Measurements from ENCODE around the gene SIDT1. TPM values are rescaled to one million over a fixed set of nuclear protein-coding genes. Genes with fewer than 3 reads are reported as not detected.
A peak's percentile ranks its signal among the peaks of the same experiment; 100 is the strongest.

The SIDT1 gene
- 0.17 TPM in 1 of 2 replicates, not detected in the other for total RNA-seq (2014; rRNA removed; shearing (Covaris generic))

GRCh38 chr3:113531826-113532697 lies at the start of gene SIDT1:
Gene SIDT1 (plus strand): TSS chr3:113532555. CDS start chr3:113533022, 467 bp downstream.
- DNase-seq (ENCODE audit: low read depth), result peak; percentile 35

- no peak for DNase-seq (ENCODE audit: low read depth)
Observed at GRCh38 chr3:113485161-113485609, 47.2 kb upstream of the SIDT1 start.

- peak; percentile 41 for DNase-seq (ENCODE audit: low read depth)
Observed at GRCh38 chr3:113495035-113495434, 37.3 kb upstream of the SIDT1 start.

GRCh38 chr3:113496924-113497323 lies 35.4 kb upstream of the SIDT1 start:
- DNase-seq (ENCODE audit: low read depth), result peak; percentile 38

GRCh38 chr3:113498221-113499005 lies 33.9 kb upstream of the SIDT1 start:
- peak; percentile 64 for DNase-seq (ENCODE audit: low read depth)

DNA sequence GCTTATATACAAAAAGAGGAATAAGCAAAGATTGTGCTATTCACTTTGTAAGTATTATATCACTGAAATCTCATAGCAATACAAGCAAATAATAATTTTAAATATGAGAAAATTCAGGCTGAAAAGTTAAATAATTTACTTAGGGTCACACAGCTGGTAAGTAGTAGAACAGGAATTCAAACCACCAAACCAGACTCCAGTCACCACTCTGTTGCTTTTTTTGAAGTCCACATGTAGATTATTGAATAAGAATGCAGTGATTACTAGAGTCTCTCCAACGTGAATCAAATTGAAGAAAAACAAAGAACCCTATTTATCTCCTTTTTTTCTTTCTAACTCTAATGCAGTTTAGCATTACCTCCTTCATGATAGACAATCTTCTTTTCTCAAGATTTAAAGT lies 33.3 kb upstream of the SIDT1 start:
- DNase-seq (ENCODE audit: low read depth), result no peak

GRCh38 chr3:113501597-113501996 lies 30.8 kb upstream of the SIDT1 start:
- no peak for DNase-seq (ENCODE audit: low read depth)

DNA sequence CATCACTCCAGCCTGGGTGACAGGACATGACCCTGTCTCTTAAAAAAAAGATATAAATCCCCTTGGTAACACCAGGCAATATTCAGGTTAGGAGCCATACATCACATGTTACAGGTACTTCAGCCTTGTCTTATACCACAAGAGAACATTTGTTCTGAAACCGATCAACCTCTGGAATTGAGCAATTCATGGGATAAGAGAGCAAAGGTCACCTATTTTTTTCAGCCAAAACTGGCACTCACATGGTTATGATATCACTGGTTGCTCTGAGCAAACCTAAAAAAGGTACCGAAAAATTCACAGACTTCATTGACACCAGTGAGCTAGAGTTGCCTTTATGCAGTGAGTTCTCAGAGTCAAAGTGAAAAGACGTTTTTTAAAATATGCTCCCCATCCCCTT lies 26.5 kb upstream of the SIDT1 start:
- DNase-seq (ENCODE audit: low read depth), result no peak

DNA sequence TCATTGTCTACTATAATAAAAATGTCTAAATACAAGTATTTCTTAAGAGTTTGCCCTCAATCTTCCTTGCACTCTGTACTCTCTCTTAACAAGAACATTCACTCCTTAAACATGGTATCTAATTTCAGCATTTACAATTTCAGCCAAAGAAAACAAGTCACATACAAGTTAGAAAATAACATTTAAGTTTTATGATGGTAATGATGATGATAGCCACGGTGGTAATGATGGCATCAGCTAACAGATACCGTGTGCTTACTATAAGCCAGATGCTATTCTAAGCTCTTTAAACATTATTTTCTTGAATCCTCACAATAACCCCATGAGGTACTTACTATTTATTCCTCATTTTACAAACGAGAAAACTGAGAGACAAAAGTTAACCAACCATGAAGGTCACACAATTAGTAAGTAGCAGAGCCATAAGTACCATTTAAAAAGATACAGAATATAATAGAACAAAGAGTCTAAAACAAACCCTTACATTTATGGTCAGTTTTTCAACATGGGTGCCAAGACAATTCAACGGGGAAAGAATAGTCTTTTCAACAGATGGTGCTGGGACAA lies 24.8 kb upstream of the SIDT1 start:
- DNase-seq (ENCODE audit: low read depth), result no peak

DNA sequence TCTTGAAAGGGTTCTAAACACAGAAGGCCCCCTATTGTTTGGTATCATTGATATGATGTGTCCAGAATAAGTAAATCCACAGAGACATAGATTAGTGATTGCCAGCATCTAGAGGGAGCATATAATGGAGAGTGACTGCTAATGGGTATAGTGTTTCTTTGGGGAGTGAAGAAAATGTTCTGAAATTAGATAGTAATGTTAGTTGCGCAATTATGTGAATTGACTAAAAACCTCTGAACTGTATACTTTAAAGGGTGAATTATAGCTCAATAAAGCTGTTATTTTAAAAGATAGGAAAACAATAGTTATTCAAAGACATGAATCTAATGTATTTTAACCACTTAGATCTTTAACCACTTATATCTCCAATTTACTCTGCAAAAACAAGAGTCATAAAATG lies 23.4 kb upstream of the SIDT1 start:
- no peak for DNase-seq (ENCODE audit: low read depth)

DNA sequence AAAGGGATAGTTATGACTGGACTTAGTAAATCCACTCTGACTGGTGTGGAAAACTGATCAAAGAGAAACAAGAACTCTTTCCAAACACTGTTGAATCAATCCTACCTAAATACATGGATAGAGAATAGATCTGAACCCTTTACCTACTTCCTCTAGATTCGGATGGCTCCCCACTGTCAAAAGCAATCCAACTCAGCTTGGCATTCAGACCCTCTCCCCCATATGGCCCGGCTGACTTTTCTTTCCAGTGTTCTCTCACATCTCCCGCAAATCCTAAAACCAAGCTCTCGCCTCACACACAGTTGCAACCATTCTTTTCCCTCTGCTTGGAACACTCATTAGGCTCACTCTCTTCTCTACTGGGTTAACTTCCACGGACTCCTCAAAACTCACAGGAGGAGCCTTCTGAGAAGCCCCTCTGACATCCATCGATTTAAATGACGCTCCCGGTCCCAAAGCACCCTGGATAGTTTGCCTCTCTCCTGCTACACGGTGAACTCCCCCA lies 18.0 kb upstream of the SIDT1 start:
- peak; percentile 22 for DNase-seq (ENCODE audit: low read depth)

- peak; percentile 49 for DNase-seq (ENCODE audit: low read depth)
Observed at GRCh38 chr3:113516115-113516505, 16.2 kb upstream of the SIDT1 start.

GRCh38 chr3:113521981-113522380 lies 10.4 kb upstream of the SIDT1 start:
- DNase-seq (ENCODE audit: low read depth), result no peak

DNA sequence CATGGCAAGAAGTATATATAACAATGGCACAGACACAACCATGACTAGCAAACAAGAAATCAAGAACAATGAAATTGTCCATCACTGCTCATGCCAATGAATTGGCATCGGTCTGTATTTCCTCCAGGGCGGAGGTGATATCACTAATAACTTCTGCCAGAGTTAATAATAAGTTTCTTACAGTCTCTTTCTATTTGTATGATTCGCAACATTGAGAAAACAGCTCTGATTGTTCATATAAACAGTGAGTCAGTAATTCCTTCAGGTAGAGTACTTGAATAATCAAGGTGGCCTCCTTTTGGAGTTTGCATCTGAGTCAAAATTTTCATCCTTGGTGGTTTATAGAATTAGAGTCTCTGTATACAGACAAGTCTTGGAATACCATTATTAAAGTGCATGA lies 9.1 kb upstream of the SIDT1 start:
- no peak for DNase-seq (ENCODE audit: low read depth)

DNA sequence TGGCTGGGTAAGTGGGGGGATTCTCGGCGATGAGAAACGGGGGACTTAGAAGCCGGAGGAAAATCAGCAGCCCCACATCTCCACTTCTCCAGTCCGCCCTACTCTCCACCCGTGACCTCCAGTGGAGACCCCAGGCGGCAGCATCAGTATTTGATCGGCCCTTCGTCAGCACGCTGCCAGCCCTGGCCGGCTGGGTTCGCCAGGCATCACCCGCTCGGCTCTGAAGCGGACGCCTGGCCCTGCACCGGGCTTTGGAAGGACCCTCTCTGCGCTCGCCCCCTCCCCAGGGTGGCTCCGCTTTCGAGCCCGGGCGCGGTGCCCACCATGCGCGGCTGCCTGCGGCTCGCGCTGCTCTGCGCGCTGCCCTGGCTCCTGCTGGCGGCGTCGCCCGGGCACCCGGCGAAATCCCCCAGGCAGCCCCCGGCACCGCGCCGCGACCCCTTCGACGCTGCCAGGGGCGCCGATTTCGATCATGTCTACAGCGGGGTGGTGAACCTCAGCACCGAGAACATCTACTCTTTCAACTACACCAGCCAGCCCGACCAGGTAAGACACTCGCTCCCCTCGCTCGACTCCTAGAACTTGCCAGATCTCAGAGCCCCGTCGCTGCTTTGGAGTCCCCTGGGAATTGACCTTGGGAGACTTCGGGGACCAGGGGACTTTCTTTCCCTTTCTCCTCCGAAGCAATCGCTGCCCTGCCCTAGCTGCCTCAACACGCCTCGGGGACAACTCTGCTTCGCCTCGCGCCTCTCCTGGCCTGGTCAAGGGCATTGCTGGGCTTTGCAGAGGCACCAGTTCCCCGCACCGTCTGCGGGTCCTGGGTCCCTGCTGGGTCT lies 561 bp downstream of the SIDT1 start:
- no peak for DNase-seq (ENCODE audit: low read depth)

DNA sequence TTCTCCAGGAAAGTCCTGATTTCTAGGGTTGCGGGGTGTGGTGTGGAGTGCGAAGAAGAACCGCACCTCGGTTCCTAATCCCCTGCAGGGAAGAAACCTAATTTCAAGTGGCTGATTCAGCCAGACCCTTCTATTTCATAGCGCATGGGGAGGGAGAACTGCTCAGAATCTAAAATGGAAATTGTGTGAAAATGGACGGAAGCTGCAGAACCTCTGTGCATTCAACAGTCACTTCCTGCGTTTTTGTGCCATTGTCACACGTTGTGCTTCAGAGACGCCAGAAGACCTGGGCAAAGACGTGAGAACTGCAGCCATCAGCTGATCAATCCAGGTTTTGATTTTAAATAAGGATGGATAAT lies 1.2 kb downstream of the SIDT1 start:
- DNase-seq (ENCODE audit: low read depth), result no peak

DNA sequence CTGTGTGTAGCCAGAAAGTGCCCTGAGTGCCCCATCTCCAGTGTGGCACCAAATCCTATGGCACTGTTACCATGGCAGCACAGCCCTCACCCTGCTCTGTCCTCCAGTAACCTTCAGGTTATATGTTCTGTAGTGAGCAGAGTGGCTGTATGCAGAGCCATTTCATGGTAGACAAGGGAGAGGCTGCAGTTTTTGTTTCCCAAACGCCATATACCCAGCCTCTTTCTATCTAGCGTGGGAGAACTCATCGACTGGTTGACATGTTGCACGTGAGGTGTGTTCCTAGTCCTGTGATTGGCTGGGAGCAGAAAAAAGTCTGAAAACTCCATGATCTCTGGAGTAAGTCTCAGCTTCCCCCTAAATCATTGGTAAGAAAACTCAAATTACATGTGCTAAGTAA lies 2.0 kb downstream of the SIDT1 start:
- DNase-seq (ENCODE audit: low read depth), result no peak

GRCh38 chr3:113535898-113536297 lies 3.5 kb downstream of the SIDT1 start:
- DNase-seq (ENCODE audit: low read depth), result no peak

GRCh38 chr3:113536627-113537101 lies 4.3 kb downstream of the SIDT1 start:
- DNase-seq (ENCODE audit: low read depth), result peak; percentile 54

GRCh38 chr3:113537155-113537554 lies 4.8 kb downstream of the SIDT1 start:
- no peak for DNase-seq (ENCODE audit: low read depth)

GRCh38 chr3:113541519-113541918 lies 9.2 kb downstream of the SIDT1 start:
- DNase-seq (ENCODE audit: low read depth), result no peak

All from M059J (cell line).